ENCODE data around the gene SLC4A7.
"Not testable (repeated sequence)": the region's sequence is repeated elsewhere in the genome, so short reads cannot be mapped to it uniquely, and the experiment has no call there.

The SLC4A7 gene

GRCh38 chr3:27438352-27438751 is 45.8 kb downstream of the SLC4A7 start:
- in situ Hi-C loops (cut with MboI; ENCODE audit: low sequenced_read_pairs) = not testable (repeated sequence)

- in situ Hi-C loops (cut with MboI; ENCODE audit: low sequenced_read_pairs) = no loop called here
These were observed 53.1 kb downstream of the SLC4A7 start for GRCh38 chr3:27431116-27431515.

- in situ Hi-C loops (cut with MboI; ENCODE audit: low sequenced_read_pairs) = no loop called here
These were observed 54.3 kb downstream of the SLC4A7 start for GRCh38 chr3:27429909-27430308.

DNA sequence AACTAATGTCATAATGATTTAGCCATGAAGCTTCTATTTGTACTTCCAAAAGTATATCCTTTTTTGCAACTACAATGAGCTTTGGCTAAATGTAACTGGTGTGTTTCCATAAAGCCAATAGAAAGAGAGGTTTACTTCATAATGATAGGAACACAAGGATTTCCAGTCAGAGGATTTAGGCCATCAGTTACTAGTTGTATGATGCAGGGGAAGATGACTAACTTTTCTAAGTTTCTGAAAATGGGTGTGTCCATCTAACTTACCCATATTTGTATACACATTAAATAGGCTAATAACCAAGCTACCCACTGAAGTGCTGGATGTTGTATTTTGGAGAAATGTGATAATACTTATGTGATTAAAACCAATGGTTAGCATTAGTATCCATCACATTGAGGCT is 55.7 kb downstream of the SLC4A7 start:
- in situ Hi-C loops (cut with MboI; ENCODE audit: low sequenced_read_pairs) = no loop called here

GRCh38 chr3:27426926-27427325 is 57.3 kb downstream of the SLC4A7 start:
- in situ Hi-C loops (cut with MboI; ENCODE audit: low sequenced_read_pairs) = no loop called here

DNA sequence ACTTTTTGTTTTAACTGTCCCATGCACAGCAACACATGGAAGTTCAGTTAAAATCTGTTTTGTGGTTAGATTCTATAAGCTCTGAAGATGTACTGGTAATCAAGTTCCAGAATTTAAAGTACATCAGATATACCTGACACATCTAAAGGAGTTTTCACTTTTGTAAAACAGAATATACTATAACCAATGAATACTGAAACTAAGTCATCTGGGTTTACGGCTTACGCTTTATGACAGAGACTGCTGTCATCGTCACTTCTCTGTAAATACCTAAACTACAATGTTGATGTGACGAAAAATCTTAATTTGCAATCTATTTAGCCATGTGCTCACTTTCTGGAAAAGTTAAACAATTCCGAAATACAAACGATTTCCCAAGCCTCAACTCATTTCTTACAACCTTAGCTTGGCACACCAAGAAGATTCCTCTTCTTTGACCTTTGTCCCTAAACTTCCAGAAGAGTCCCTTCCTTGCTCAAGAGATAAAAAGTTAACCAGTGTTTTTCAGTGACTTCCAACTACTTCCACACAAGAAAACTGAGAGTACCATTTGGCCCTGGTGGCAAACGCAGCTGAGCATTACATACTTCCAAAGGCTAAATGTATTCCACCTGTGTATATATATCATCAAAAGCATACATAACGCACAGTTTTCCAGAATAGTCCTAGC is 58.2 kb downstream of the SLC4A7 start:
- in situ Hi-C loops (cut with MboI; ENCODE audit: low sequenced_read_pairs) = no loop called here

DNA sequence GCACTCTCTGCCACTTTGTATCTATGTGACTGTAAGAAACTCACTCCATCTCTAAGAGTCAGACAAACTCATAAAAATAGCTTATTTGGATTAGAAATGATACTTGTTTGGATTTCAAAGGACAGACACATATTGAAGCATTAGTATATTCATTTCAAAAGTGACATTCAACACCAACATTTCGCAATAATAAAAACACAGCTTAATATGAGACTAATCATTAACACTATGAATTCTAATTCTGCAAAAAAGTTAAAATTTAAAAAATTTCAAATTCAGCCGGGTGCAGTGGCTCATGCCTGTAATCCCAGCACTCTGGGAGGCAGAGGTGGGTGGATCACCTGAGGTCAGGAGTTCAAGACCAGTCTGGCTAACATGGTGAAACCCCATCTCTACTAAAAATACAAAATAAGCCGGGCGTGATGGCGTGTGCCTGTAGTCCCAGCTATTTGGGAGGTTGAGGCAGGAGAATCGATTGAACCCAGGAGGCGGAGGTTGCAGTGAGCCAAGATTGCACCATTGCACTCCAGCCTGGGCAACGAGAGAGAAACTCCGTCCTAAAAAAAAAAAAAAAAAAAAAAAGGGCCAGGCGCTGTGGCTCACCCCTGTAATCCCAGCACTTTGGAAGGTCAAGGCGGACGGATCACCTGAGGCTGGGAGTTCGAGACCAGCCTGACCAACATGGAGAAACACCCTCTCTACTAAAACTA is 59.2 kb downstream of the SLC4A7 start:
- in situ Hi-C loops (cut with MboI; ENCODE audit: low sequenced_read_pairs) = not testable (repeated sequence)

DNA sequence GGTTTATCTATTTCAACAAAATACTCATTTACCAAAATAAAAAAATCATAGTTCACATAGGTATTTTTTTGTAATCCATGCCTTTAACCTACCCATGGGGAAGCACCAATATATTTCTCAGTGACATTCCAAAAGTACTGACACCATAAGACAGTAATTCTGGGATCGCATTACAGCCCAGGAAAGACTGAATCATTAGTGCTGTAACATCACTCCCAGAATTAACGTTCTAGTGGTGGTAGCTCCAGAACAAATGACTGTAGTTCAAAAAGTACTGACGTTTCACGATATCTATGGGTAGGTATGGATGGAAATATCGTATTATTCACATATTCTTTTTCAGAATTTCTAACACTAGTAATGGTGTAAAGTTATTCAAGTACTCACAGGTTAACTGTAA is 60.7 kb downstream of the SLC4A7 start:
- in situ Hi-C loops (cut with MboI; ENCODE audit: low sequenced_read_pairs) = no loop called here

DNA sequence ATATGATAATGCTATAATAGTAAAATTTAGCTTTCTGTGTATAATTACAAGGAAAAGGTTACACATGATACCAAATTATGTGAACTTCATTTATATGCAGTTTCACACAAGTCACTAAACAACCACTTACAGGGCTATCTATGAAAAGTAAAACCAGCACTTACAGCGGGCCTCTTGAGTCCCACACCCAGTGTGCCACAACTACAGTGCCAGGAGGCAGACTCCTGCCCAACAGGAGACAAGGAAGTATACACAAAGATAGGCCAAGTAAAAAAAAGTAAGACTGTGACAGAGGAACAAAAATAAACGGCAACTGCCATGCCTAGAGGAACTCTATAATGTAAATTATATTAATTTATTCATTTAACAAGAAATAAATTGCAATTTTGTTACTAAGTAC is 61.6 kb downstream of the SLC4A7 start:
- in situ Hi-C loops (cut with MboI; ENCODE audit: low sequenced_read_pairs) = no loop called here

GRCh38 chr3:27415202-27415601 is 69.0 kb downstream of the SLC4A7 start:
- in situ Hi-C loops (cut with MboI; ENCODE audit: low sequenced_read_pairs) = no loop called here

GRCh38 chr3:27392950-27393679 is 91.1 kb downstream of the SLC4A7 start:
- in situ Hi-C loops (cut with MboI; ENCODE audit: low sequenced_read_pairs) = no loop called here

DNA sequence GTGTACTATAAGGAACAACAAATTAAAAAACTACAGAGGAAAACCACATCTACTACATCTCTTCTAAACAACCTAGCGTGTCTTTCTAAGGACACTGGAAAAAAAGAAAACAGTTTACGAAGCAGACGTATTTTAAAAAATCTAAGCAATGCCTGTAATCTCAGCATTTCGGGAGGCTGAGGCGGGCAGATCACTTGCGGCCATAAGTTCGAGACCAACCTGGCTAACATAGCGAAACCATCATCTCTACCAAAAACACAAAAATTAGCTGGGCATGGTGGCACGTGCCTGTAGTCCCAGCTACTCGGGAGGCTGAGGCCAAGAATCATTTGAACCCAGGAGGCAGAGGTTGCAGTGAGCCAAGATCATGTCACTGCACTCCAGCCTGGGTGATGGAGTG is 91.8 kb downstream of the SLC4A7 start:
- in situ Hi-C loops (cut with MboI; ENCODE audit: low sequenced_read_pairs) = not testable (repeated sequence)

GRCh38 chr3:27391796-27392195 is 92.4 kb downstream of the SLC4A7 start:
- in situ Hi-C loops (cut with MboI; ENCODE audit: low sequenced_read_pairs) = no loop called here

DNA sequence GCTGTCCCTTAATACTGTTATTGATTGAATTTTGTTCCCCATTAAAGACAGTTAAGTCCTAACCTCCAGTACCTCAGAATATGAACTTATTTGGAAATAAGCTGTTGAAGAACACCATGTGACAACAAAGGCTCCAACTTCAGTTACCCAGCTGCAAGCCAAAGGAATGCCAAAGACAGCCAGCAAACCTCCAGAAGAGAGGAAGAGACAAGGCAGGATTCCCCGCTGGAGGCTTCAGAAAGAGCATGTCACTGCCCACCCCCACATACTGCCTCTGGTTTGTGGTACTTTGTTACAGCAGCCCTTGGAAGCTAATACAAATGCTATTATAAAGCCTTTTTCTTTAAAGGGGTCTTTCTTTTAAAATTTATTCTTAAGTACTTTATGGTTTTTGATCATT is 96.6 kb downstream of the SLC4A7 start:
- in situ Hi-C loops (cut with MboI; ENCODE audit: low sequenced_read_pairs) = no loop called here

DNA sequence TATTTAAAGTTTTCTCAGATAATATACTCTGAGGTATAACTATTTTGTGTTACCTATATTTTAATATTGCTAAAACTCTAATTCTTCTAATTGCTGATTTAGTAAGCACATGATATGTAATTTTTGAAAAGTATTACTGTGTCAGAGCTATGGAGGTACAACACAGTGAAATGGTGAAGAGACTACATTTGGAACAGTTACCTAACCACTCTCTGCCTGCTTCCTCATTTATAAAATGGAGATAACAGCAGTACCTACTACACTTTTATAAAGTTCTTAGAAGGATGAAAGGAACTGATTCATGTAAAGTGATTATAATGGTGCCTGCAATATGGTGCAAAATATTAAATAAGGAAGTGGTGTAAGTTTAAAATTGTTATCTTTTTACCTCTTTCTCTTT is 98.7 kb downstream of the SLC4A7 start:
- in situ Hi-C loops (cut with MboI; ENCODE audit: low sequenced_read_pairs) = no loop called here

DNA sequence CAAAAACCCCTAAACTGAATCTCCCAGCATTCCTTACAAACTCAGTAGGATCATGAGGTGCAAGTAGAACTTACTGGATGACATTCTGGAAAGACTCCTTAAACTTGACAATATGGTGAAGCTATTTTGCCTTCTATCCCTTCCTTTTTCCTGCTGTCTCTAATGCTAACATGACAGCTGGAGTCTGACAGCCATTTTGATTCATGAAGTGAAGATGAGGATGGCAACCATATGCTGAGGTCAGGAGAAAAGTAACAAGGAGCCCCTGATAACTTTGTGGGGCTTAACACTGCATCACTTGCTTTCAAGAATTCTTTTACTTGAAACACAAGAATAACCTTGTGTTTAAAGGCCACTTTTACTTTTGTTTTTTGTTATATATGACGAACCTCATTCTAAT is 100.0 kb downstream of the SLC4A7 start:
- in situ Hi-C loops (cut with MboI; ENCODE audit: low sequenced_read_pairs) = no loop called here

DNA sequence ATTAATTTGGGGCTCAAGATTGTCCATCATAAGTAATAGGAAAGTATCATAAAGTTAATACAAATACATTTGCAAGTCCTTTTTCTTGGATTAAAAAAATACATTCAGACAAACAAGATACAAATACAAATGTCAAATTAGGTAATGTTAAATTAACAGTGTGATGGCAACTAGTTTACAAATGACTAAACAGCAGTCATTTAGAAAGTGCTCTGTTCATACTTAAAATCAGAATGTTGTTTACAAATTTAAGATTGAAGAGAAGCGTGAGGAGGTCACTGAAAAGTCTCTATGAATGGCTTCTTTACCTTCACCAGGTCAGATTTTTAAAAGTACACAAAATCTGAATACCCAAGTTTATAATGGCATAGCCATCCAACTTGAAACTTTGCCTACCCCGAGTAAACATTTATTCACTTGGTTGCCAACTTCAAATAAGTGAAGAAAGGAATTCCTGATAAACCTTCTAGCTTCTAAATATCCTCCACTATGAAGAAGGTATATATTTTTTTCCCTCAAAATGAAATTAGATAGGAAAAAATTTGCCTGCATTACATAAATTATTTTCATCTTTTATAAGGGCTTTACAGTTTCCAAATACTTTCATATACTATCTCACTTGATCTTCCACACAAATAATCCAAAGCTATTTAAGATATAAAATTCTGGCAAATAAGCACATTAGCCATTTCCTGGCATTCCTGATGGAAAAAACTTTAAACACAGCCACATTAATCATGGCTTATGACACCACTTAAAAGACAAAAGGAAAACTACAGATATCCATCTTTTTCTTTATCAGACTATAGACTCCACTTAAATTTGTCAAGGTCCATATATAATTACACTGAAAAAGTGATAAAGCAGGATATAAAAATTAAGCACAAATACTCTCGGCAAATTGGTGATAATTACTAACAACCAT is 103.5 kb downstream of the SLC4A7 start:
- in situ Hi-C loops (cut with MboI; ENCODE audit: low sequenced_read_pairs) = no loop called here

DNA sequence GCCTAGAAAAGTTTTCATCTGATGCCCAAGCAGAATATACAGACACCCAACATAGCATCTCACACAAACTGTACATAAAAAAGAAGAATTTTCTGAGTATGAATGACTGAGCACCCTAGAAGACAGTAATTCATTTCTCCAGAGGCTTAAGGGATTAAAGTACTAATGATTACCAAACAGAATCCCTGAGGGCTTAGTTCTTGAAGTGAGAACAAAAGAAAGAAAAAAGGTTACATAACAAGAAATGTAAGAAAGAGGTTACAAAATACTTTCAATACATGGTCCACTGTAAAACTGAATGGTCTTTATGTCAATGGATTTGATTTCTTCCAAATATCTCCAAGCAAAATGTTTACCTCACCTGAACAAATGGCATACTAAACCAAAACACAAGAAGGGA is 105.9 kb downstream of the SLC4A7 start:
- in situ Hi-C loops (cut with MboI; ENCODE audit: low sequenced_read_pairs) = no loop called here

DNA sequence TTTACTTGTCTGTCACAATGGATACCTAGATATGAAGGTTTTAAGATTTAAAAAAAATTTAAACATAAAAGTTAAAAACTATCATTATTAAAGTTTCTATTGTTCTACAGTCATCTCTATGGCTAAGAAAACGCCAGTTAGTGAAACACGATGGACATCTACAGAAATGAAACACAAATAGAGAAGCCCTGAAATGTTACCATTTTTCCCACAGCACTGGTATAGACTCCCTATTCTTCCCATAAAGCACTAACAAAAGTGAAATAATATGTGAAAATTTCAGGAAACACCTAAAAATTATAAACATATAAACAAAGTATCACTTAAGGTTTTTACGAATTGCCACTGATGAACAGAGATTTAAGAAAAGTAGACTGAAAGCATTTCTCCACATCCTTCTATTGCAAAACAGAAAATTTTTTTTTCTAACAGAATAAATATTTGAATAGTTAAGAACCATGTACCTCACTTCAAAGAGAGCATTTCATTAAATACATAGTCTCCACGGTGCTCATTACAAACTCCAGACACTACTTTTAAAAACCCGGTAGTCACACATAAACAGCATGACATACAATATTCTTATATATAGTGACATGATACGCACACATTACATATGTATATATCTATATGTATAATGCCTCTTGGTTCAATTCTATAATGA is 107.9 kb downstream of the SLC4A7 start:
- in situ Hi-C loops (cut with MboI; ENCODE audit: low sequenced_read_pairs) = no loop called here

GRCh38 chr3:27368831-27369607 is 115.2 kb downstream of the SLC4A7 start, which contains the start of gene NEK10:
Gene NEK10 (minus strand): TSS chr3:27369383. CDS start chr3:27352882, 16,501 bp downstream.
- in situ Hi-C loops (cut with MboI; ENCODE audit: low sequenced_read_pairs) = no loop called here
